ENCODE measurements around the gene RNF220.

Gene RNF220

DNA sequence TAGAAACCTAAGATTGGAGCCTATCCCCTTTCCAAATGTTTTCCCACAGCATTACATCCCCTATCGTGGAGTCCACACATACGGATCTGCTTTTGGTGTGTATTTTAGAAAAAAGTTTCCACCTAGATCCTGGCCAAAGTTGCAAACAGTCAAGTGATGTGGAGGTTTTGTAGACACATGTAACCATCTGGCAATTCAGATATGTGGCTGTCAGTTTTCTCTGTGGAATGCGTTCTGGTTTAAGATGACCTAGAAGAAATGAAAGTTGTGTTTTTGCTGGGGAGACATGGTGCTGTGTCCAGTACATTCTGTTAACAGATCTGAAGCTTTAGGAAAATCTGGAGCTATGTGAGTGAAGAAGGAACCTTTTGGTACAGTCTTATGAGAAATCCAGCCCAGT is 14.8 kb downstream of the RNF220 start:
- H3K27ac ChIP-seq, result no peak overlapping the region
- TF ChIP-seq FOXP2 (optimal IDR thresholded peaks at IDR 0.05; ENCODE audit: control extremely low read depth, extremely low read length, insufficient read depth) (no peak), EZH2 (IDR thresholded peaks at IDR 0.05) (no peak), POLR2AphosphoS5 (IDR thresholded peaks at IDR 0.05; ENCODE audit: borderline replicate concordance, low read depth, low read length) (no peak)
- no peak overlapping the region for H3K4me3 ChIP-seq
- no peaks in the 10 kb centered on the region for H3K9me3 ChIP-seq (ENCODE audit: low read depth, low read length)
- no peaks in the 10 kb centered on the region for H3K36me3 ChIP-seq (ENCODE audit: insufficient read depth, low read length)
- DNase-seq (ENCODE audit: low read depth, low spot score), result no peak
- H3K9ac ChIP-seq (ENCODE audit: insufficient read length), result no peak overlapping the region

DNA sequence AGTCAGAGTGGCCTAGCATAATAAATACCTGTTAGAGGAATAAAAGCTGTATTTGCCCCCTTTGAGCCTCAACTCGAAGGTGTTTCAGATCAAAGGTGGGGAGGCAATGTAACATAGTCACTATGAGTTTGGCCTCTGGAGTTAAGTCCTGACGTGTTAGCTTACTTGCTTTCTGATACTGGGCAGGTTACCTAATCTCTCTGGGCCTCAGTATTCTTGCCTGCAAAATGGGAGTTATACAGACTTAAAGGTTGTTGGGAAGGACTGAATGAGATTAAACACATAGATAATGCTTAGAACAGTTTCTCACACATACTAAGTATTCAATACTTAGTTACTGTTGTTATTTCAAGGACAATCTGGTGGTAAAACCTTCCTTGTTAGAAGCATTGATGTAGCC is 15.5 kb downstream of the RNF220 start:
- no peak for TF ChIP-seq EZH2 (IDR thresholded peaks at IDR 0.05)
- TF ChIP-seq POLR2AphosphoS5 (IDR thresholded peaks at IDR 0.05; ENCODE audit: borderline replicate concordance, low read depth, low read length), result no peak
- TF ChIP-seq FOXP2 (optimal IDR thresholded peaks at IDR 0.05; ENCODE audit: control extremely low read depth, extremely low read length, insufficient read depth), result no peak
- no peak overlapping the region for H3K4me3 ChIP-seq
- H3K36me3 ChIP-seq (ENCODE audit: insufficient read depth, low read length), result no peaks in the 10 kb centered on the region
- no peak for DNase-seq (ENCODE audit: low read depth, low spot score)
- H3K9me3 ChIP-seq (ENCODE audit: low read depth, low read length), result no peaks in the 10 kb centered on the region
- no peak overlapping the region for H3K27ac ChIP-seq
- H3K9ac ChIP-seq (ENCODE audit: insufficient read length), result no peak overlapping the region

DNA sequence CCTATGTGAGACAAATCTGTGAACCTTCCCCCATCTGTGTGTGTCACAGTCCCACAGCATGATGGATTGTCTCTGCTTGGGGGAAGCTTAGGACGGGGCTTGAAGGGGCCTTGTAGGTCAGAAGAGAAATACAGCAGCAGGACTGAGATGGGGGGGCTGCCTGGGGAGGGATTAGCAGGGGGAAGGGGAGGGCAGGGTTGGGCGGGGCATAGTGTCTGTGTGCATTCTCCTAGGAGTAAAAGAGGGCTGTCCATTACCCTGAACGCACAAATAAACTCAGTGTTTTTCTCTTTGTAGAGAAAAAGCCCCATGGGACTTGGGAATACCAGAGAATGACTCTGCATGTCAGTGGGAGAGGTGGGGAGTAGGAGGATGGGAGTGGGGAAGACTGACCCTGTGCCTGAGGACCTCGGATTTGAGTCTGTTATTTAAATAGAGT is 16.4 kb downstream of the RNF220 start:
- Histone ChIP-seq H3K9ac (ENCODE audit: insufficient read length) (no peak overlapping the region), H3K36me3 (ENCODE audit: insufficient read depth, low read length) (no peaks in the 10 kb centered on the region), H3K27ac (no peak overlapping the region), H3K4me3 (no peak overlapping the region), H3K9me3 (ENCODE audit: low read depth, low read length) (no peaks in the 10 kb centered on the region)
- TF ChIP-seq FOXP2 (optimal IDR thresholded peaks at IDR 0.05; ENCODE audit: control extremely low read depth, extremely low read length, insufficient read depth), result no peak
- no peak for TF ChIP-seq EZH2 (IDR thresholded peaks at IDR 0.05)
- TF ChIP-seq POLR2AphosphoS5 (IDR thresholded peaks at IDR 0.05; ENCODE audit: borderline replicate concordance, low read depth, low read length), result no peak
- no peak for DNase-seq (ENCODE audit: low read depth, low spot score)

DNA sequence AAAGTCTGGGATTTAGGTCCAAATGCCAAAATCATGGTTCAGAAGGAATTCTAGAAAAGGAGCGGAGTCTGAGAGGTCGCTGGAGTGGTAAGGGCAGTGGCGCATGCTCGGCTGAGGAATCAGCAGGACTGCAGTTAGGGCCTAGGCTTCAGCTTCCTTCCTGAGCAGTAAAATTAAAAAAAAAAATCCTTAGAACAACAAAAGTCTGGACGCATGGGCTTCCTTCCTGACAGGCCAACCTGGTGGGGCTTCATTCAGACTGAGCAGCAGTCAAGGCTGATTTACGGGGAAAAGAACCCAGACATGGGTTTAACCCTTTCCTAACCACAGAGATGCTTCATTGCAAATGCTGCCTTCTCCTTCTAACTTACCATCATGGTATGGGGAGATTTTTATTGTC is 17.1 kb downstream of the RNF220 start:
- no peak overlapping the region for H3K9ac ChIP-seq (ENCODE audit: insufficient read length)
- no peak overlapping the region for H3K27ac ChIP-seq
- no peaks in the 10 kb centered on the region for H3K36me3 ChIP-seq (ENCODE audit: insufficient read depth, low read length)
- H3K9me3 ChIP-seq (ENCODE audit: low read depth, low read length), result no peaks in the 10 kb centered on the region
- no peak for DNase-seq (ENCODE audit: low read depth, low spot score)
- no peak overlapping the region for H3K4me3 ChIP-seq
- TF ChIP-seq POLR2AphosphoS5 (IDR thresholded peaks at IDR 0.05; ENCODE audit: borderline replicate concordance, low read depth, low read length), result no peak
- no peak for TF ChIP-seq FOXP2 (optimal IDR thresholded peaks at IDR 0.05; ENCODE audit: control extremely low read depth, extremely low read length, insufficient read depth)
- no peak for TF ChIP-seq EZH2 (IDR thresholded peaks at IDR 0.05)

DNA sequence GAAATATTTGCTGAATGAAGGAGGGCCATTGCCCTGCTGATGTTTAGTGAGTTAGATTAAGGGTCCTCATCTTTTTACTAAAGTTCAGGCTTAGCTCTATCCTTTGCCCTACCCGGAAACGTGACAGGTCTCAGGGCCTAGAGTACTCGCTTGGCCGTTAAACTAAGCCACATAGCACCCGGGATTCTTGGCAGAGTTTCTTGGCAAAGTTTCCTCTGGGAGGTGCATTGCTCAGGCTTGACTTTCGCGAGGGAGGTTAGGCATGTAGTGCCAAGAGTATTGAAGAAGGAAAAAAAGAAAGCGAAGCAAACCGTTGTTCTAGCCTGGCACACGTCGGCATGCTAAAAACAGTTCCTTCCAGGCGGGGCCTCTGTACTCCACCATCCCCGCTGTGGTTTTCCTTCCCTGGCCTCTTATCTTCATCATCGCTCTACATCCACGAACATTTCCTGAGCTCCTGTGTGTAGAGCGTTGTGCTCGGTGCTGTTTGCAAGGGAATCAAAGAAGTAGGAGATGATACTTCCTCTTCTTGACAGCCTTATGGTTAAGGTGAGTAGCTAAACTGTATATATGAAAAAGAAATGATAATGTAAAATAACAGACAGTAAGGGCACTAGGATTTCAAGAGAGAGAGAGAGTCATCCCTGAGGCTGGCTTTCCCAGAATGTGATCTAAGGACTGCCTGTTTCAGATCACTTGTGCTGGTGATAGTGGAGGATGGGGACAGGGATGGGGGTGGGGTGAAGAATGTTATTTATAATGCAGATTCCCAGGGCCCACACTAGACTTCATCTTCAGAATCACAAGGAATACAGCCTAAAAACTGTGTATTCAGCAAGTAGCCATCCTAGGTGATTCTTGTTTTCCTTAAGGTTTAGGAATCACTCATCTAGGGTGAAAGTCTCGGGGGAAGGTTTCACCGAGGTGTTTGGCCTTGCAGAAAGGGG is 18.8 kb downstream of the RNF220 start:
- H3K36me3 ChIP-seq (ENCODE audit: insufficient read depth, low read length), result no peaks in the 10 kb centered on the region
- H3K4me3 ChIP-seq, result no peak overlapping the region
- DNase-seq (ENCODE audit: low read depth, low spot score), result no peak
- no peak overlapping the region for H3K9ac ChIP-seq (ENCODE audit: insufficient read length)
- TF ChIP-seq FOXP2 (optimal IDR thresholded peaks at IDR 0.05; ENCODE audit: control extremely low read depth, extremely low read length, insufficient read depth) (no peak), POLR2AphosphoS5 (IDR thresholded peaks at IDR 0.05; ENCODE audit: borderline replicate concordance, low read depth, low read length) (no peak), EZH2 (IDR thresholded peaks at IDR 0.05) (no peak)
- H3K9me3 ChIP-seq (ENCODE audit: low read depth, low read length), result no peaks in the 10 kb centered on the region
- H3K27ac ChIP-seq, result no peak overlapping the region

DNA sequence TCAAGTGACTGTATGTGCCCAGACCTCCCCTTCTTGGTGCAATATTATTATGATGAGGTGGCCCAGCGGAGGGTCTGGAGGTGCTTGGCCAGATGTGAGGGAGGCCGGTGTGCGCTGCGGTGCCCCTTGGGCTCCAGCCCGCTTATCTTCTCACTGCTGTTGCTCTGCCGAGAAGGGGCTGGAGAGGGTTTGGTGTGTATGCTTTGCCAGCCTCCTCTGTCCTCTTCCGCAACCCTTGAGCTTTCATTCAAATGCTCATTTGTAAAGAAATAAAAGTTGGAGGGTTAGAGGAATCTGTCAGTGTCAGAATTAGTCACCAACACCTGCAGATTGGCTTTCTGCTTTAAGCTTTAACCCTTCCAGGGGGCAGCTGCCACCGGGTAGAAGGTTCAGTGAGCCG is 19.7 kb downstream of the RNF220 start:
- no peak for DNase-seq (ENCODE audit: low read depth, low spot score)
- no peak overlapping the region for H3K4me3 ChIP-seq
- no peaks in the 10 kb centered on the region for H3K9me3 ChIP-seq (ENCODE audit: low read depth, low read length)
- TF ChIP-seq FOXP2 (optimal IDR thresholded peaks at IDR 0.05; ENCODE audit: control extremely low read depth, extremely low read length, insufficient read depth) (no peak), EZH2 (IDR thresholded peaks at IDR 0.05) (no peak), POLR2AphosphoS5 (IDR thresholded peaks at IDR 0.05; ENCODE audit: borderline replicate concordance, low read depth, low read length) (no peak)
- no peaks in the 10 kb centered on the region for H3K36me3 ChIP-seq (ENCODE audit: insufficient read depth, low read length)
- H3K27ac ChIP-seq, result no peak overlapping the region
- no peak overlapping the region for H3K9ac ChIP-seq (ENCODE audit: insufficient read length)

DNA sequence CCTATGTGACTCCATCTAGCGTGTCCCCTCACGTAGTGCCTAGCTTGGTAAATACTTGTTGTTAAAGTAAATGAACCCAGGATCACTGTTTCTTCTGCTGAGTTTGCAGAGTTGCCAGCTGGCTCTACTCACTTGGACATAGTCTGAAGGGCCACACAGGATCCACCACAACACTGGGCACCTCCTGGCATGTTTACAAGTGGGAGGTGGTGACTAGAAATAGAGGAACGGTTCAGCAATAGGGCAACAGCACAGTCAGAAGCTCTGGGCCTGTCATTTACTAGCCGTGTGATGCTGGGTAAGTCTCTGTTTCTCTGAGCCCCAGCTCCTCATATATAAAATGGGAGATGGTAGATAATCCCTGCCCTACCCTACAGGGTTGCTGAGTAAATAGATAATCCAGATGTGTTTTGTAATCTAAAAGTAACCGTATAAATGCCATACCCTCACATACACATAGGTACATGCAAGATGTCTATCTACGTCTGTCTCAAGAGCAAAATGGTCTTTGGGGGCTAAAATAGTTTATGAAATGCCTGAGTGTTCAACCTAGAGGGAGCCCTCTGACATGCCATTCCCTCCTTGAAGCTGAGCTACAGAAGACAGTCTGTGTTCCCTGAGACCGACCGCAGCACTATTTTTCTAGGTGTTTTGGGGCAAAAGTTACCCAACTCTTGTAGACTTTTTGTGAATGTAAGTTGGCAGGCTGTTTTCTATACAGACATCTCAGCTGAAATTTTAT is 20.5 kb downstream of the RNF220 start:
- no peak for DNase-seq (ENCODE audit: low read depth, low spot score)
- Histone ChIP-seq H3K36me3 (ENCODE audit: insufficient read depth, low read length) (no peaks in the 10 kb centered on the region), H3K9ac (ENCODE audit: insufficient read length) (no peak overlapping the region), H3K27ac (no peak overlapping the region), H3K4me3 (no peak overlapping the region), H3K9me3 (ENCODE audit: low read depth, low read length) (no peaks in the 10 kb centered on the region)
- TF ChIP-seq FOXP2 (optimal IDR thresholded peaks at IDR 0.05; ENCODE audit: control extremely low read depth, extremely low read length, insufficient read depth) (no peak), EZH2 (IDR thresholded peaks at IDR 0.05) (no peak), POLR2AphosphoS5 (IDR thresholded peaks at IDR 0.05; ENCODE audit: borderline replicate concordance, low read depth, low read length) (no peak)

DNA sequence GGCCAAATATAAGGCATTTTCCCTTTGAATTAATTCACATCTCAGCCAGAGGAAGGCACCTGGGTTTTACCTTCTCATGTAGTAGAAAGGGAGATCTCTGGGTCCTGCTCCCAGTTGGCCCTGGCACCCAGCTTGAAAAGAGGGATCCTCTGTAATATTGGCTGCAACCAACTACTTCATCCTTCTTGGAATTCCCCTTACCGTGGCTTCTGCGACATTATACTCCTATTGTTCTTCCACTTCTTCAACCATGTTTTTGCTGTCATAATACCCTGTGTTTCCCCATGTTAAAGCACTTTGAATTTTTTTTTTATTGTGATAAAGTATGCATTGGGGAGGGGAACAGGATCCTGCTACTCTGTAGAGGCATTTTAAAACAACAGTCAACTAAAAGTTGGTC is 26.8 kb downstream of the RNF220 start:
- Histone ChIP-seq H3K27ac (no peak overlapping the region), H3K9me3 (ENCODE audit: low read depth, low read length) (no peaks in the 10 kb centered on the region), H3K36me3 (ENCODE audit: insufficient read depth, low read length) (no peaks in the 10 kb centered on the region), H3K4me3 (no peak overlapping the region), H3K9ac (ENCODE audit: insufficient read length) (no peak overlapping the region)
- no peak for DNase-seq (ENCODE audit: low read depth, low spot score)
- TF ChIP-seq FOXP2 (optimal IDR thresholded peaks at IDR 0.05; ENCODE audit: control extremely low read depth, extremely low read length, insufficient read depth) (no peak), EZH2 (IDR thresholded peaks at IDR 0.05) (no peak), POLR2AphosphoS5 (IDR thresholded peaks at IDR 0.05; ENCODE audit: borderline replicate concordance, low read depth, low read length) (no peak)

Data from SK-N-MC (cell line).